ENCODE data around the gene NTSR2.

The NTSR2 gene

DNA sequence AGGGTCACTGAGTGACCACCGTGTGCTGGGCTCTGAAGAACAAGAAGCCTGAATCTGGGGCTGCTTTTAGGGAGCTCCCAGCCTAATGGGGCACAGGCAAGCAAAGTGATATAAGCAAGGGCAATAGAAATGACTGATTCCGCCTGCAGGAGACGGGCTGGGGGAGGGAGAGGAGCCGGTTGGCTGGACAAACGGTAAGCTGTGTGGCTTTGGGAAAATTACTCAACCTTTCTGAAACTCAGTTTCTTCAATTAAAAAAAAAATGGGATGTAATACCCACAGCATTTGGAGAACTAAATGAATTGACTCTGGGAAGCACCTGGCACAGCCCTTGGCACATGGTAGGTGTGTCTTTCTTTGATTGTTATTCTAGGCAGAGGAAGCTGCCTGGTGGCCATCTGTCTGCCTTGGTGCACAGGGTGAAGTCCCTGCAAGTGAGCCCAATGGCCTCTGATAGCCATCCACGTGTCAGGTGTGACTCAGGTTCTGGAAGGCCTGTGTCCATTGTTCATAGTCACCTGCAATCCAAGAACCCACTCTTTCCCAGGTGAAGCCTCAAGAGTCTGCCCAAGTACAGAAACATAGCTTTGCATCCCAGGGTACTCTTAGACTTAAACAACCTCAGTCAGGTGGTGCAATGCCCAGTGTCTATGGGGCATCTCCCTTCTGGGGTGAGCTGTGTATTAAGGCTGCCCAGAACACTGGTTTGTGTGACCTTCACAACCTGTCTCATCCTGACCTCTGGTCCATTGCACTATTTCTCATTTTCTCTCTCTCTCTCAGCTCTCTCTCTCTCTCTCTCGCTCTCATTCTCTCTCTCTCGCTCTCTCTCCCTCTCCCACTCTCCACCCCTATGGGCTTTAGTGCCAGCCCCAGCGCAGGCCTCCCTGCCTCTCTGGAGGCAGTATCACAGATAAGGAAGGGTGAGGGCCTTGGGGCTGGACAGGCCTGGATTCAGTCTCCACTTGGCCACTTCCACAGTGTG is 30.0 kb upstream of the NTSR2 start:
- peak in 1 of 2 experiments; percentile 36 for DNase-seq

DNA sequence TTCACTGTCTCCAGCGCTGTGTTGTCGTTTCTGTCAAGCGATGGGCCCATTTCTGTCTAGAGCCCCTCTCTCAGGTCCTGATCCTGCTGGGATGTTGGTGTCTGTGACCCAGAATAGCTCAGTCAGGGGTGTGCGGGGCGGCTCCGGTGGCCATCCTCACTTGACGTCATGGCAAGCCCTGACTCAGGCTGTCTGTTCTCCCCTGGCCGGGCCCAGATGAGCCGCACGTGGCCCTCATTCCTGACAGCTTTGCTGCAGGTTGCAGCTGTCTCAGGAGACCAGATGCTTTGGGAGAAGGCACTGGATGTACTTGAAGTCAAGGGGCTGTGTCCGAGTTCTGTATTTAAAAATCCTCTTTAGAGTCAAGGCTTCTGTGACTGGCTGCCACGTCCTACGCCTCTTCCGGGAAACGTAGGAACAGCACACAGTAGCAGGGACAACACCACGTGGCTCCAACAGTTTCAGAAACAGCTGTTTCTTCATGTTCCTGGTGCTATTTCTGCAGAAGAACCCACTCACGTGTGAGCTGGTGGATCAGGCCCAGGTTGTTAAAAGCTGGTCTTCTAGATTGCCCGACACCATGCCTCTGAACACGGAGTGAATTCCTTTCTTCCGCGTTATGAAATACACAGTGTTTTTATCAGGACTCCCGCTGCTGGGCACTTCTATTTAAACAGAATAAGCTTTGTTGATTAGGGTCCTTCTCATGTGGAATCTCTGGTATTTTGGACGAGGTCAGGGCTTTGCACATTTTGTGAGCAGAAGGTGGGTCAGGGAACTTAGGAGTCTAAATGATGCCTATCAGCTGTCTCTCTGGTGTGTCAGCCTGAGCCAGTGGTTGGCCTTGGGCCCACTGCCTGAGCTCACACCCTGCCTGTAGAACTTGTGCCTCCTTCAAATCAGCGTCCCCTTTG is 28.3 kb upstream of the NTSR2 start:
- DNase-seq: peak; percentile 90 to 98

DNA sequence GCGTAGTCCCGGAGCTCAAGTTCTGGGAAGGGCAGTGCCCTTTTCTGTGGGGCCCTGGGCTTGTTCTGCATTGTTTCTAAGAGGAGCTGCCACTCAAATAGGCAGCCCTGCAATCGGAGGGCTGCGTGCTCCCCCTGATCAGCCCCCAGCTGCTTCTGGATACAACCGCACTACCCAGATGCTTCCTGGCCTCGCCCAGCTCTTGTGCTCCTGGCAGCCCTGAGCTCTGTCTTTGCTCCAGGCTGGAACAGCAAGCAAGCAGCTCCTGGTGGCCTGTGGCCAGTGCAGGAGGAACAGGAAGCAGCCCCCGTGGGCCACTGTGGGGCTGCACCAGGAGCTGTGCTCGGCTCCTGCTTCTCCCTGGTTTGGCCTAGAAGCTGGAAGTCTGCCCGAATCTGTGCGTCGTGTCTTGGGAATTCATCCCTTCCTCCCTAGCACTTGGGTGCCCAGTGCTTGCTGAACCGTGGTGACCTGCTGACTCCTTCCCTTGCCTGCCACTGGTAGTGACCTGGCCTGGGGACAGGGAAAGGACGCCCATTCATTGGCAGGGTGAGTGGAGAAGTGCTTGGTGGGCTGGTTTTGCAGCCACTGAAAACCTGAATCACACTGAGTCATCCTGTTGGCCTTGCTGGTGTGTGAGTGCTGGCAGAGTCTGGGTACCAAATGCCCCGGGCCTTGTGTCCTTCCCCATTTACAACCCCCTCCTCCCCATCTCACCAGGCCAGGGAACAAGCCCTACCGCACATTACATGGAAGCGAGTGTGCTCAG is 27.3 kb upstream of the NTSR2 start:
- peak; percentile 30 to 84 for DNase-seq

DNA sequence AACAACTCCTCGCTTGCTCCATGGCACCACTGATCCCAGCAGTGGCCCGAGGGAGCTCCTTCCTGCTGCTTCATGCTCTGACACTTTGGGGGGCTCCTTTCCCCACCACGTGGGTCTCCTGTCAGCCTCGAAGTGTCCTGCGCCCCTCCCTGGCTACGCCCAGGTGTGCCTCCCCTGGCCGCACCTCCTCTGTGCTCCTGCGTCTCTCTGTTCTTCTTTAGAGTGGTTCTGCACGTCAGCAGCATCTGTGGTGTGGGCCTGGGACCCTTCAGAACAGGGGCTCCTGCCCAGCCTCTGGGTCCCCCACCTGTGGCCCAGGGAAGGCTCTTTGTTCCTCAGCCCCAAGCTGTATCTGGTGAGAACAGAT is 26.7 kb upstream of the NTSR2 start:
- no peak for DNase-seq

DNA sequence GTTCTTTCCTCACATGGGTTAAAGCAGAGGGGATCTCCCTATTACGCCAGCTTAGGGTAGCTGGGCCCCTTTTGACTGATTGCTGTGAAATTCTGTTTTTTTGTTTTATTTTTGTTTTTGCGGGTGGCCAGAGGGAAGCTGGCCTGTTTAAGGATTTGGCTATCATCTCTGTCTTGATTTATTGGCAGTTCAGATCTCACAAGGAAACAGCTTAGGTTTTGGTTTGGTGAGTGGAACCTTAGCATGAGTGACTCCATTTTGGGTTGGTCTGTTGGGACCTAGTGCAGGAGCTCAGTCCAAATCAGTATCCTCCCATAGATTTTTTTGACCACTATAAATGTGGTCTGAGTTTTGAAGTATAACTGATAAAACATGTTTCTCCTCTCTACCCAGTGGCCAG is 25.6 kb upstream of the NTSR2 start:
- DNase-seq: no peak

DNA sequence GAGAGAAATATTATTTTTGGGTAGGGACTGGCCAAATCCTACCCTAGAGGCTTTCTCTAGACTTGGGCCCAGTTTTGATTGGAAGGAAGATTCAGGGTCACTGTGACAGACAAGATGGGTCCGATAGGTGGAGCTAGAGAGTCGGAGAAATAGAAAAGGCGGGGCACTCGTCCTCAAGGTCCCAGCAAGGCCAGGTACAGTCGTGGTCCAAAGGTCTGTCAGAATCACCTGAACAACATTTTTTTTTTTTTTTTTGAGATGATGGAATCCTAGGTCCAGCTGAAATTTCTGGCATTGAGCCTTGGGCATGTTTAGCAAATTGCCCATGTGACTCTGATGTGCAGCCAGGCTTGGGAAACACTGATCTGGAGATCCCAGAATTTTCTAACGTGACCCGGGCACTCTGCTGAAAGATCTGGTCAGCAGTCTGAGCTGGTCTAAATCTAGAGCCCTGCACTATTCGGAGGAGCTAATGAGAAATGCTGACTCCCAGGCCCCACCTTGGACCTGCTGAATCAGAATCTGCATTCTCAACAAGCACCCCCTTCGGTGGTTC is 23.0 kb upstream of the NTSR2 start:
- peak in 1 of 2 experiments; percentile 71 for DNase-seq

DNA sequence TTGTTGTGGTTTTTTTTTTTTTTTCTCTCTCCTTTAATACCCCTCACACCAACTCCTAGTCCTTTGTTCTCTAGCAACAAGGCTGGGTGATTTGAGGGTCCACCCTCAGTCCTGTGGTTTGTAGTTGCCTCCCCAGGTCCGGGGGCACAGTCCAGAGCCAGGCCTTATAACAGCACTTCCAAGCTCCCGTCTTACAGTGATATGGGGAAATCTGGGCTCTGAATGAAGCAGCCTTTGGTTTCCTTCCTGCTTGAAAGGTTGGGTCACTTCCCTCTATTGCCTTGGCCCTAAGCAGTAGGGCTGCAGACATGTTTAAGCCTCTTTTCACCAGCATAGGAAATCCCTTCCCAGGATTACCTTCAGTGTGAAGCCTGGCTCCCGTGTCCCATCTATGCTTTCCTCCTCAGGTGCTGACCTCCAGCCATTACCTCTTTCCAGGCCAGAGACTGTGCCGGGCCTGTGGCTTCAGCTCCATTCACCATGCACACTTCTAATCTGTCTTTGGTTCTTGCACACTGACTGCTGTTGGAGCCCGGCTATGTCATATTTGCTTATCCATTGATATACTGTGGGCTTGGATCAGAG is 21.2 kb upstream of the NTSR2 start:
- no peak for DNase-seq

DNA sequence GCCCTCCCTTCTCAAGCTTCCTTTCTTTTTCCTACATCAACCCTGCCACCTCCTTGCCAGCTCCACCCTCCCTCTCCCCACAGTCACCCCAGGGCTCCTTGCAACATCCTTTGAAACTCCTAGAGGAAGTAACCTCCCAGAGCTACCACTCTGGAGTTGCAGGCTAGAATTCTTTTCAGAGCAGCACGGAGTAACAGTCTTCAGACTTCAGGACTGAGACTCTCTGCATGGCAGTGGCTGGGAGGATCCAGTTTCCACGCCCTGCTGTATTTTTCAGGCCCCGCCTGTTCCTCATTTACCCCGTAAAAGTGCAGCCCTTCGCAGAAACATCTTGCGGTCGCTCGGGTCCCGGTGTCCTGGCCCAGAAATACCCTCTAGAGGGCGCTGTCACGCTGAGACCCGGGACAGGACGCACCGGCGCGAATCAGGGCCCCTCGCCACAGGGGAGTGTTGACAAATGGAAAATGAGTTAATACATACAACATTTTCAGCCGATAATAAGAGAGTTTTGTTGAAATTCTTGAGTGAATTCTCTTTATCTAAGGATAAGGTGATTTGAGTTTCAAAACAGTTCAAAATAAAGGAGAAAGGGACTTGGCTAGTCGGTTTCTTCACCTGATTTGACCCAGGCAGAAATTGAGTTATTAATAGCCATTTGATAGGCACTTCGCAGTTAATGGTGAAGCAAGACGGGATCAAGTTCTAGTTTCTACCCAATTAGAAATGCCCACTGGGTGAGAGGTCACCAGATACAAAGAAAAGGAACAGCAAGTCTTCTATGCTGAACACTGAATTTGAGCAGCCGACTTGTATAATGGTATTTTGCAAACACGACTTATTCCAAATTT is 18.5 kb upstream of the NTSR2 start:
- peak; percentile 61 to 84 for DNase-seq

DNA sequence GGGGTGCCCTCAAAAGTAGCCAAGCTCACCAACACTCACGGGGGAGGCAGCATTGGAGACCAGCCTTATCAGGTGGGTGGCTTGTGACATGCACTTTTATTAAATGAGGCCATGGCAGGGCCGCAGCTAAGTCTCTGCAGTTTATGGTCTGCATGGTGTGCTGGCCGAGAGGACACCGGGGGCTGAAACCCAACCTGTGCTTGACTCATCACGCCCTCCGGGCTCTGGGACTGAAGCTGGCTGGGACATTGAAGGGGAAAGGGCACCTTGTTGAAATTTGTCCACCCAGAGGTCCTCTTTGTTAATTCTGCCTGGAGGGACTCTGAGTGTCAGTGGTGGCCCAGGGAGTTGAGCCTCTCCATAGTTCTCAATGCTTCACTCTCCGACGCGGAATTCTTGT is 17.7 kb upstream of the NTSR2 start:
- DNase-seq: no peak

DNA sequence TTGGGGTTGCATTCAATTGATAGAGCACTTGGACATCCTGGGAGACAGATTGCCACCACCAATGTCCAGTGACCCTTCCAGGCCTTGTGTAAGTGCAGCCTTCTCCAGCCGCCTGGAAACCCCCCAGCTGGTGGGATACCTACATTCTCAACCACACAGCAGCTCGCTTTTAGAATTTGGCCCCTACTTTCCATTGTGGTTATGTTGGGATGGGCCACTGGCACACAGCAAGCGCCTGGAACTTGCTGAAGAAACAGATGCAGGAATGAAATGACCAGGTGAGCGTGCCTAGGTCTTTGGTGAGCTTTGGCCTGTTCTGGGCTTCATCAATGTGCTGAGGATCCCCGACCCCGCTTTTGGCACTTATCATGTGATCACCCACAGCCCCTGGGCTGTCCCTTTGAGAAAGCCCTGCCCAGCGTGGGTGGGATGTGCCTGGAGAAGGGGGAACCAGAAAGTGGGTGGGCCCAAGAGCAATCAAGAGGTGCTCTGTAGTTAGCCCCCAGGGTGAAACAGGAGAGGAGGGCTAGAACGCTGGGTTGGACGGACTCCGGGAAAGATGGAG is 16.0 kb upstream of the NTSR2 start:
- no peak for DNase-seq

DNA sequence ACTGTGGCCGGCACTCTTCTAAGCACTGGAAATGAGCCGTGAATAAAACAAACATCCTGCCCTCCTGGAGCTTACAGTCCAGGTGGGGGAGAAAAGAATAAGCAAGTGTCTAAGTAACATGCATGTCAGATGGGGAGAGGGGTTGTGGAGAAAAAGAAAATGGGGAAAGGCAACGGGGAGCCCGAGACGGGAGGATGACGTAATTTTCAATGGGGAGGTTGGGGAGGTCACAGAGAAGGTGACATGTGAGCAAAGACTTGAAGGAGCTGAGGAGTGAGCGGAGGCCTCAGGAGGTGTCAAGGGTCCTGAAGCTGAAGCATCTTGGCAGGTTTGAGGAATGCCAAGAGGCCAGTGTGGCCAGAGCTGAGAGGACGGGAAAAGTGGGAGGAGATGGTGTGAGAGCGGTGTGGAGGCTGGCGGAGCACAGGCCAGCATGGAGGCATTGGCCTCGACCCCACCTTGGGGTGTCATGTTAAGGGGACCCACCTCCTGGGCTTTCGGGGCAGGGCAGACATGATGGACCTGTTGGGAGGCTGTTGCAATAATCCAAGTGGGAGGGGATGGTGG is 15.0 kb upstream of the NTSR2 start:
- DNase-seq: no peak

DNA sequence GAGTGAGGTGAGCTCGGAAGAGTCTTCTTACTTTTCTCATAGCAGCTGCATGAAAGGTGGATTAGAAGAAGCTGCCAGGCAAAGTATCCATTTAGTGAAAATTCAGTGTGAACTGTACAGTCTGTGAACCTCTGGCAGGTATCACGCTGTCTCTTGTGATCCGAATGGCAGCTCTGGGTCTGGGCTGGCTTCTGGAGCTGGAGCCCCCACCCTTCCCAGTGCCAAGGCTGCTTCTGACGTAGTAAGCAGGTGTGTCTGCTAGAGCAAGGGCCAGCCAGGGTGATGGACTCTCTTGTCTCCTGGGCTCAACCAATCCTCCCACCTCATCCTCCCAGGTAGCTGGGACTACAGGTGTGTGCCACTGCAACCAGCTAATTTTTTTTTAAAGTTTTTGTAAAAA is 14.0 kb upstream of the NTSR2 start:
- DNase-seq: no peak

DNA sequence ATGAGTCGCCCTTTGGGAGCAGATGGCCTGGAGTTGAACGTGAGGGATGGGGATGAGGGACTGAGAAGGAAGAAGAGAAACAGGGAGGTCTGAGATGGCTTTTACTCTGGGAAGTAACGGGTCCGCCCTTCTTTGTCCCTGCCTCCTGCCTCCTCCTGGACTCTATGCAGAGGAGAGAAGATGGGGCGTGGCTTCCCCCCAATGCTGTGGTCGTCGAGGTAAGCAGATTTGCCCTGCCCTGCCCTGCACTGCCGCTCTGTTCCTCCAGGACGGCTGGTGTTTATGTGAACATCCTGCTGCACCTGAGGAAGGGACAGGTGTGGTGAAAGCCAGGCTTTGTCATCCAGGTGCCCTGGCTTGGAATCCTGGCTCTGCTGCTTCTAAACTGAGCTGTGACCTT is 13.5 kb upstream of the NTSR2 start:
- DNase-seq: no peak

DNA sequence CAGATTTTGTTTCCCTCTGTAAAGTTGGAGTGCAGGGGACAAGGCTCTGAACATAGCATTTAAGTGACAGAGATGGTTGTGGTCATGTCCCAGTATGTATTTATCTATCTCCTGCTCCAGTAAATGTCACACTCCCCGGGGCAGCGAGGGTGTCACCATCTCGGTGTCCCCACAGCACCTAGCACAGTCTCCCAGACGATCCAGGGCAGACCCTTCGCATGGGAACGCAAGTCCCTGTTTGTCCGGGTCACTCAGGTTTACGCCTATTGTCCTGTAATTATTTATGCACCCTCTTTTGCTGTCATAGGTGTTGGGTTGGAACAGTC is 12.6 kb upstream of the NTSR2 start:
- DNase-seq: no peak

DNA sequence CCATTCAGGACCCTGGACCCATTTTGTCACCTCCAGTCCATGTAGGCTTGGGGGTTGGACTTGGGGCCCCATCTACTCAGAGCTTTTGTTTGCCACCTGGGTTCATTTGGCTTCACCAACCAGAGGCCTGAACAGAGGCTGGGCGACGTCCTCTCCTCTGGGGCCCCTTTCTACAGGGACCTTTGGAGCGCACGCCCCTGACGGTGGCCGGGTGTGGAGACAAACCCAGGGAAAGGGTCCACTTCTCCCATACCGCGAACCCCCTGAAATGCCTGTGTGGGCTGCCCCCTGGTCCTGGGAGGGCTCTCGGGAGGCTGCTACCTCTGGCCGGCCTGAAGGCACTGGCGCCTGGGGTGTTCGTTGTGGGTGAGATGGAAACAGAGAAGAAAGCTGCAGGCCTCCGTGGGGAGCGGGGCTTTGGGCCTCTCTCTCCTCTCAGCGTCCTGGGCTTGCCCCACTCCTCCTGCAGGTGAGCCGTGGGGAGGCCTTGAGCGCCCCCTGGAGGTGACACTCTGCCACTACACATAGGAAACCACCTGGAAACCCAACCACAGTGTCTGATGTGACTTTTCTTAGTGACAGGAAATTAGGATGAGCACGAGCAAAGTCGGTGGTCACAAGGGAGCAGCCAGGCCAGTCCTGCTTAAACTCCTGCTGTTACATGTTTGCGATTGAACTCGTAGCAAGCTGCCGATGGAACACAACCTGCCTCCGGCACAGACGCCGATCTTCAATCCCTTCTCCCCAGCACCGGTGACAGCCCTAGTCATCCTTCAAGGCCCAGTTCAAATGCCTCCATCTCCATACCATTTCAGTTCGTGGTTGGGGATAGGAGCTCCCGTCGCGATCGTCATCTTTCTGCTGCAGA is 12.0 kb upstream of the NTSR2 start:
- peak; percentile 19 to 55 for DNase-seq

DNA sequence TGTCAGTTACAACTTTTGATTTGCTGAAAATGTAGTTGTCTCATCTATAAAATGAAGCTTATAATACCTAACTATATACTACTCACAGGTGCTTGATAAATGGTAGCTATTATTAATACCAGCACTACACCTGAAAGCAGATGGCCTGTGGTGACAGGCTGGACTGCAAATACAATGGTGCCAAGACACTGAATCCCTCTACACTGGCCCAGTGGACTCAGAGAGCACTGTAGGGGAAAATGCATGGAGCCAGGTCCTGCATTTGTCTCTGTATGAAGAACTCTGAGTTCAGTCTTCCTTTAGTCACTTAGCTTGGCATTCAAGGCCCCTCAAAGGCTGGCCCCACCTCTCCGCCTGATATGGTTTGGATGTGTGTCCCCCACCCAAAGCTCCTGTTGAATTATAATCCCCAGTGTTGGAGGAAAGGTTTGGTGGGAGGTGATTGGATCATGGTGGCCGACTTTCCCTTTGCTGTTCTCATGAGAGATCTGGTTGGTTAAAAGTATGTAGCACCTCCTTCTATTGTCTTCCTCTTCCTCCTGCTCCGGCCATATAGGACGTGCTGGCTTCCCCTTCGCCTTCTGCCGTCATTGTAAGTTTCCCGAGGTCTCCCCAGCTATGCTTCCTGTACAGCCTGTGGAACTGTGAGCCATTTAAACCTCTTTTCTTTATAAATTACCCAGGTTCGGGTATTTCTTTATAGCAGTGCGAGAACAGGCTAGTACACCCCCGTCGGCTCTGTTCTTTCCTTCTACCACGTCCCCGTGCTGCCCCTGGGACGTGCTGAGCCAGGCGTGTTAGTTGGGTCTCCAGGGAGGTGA is 11.1 kb upstream of the NTSR2 start:
- DNase-seq: no peak

DNA sequence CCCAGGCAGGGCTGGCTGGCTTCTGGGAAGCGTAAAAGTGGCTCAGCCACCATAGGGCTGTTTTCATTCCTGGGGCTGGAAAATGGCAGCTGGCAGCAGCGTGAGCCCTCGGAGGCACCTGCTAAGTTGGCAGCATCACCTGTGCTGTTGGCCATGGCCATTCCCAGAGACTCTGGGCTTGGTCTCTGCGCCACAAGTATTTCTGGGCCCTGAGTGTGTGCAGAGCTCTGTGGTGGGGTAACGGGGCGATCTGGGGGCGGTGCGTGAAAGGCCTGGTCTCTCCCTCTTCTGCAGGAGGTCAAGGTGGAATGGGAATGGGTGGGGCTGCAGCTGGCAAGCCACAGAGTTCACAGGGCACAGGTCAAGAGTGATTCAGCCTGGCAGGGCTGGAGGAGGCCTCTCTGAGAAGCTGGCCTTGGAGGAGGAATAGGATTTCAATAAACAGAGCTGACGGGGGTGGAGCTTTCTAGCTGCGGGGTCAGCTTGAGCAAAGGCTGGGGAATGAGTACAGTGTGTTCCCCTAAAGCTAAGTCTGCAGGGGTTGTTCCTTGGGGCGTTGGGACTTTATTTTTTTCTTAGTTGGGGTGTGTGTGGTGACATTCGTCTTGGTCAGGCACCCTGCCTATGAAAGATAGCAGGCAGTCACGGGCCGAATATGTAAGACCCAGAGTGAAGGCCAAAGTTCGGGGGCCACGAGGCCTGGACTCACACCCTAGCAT is 10.3 kb upstream of the NTSR2 start:
- DNase-seq: no peak
